Keratinocyte (primary cell): Measurements from ENCODE around the gene MOB3B. TPM values are rescaled to one million over a fixed set of nuclear protein-coding genes. Genes with fewer than 3 reads are reported as not detected.
"Not testable (repeated sequence)": the region's sequence is repeated elsewhere in the genome, so short reads cannot be mapped to it uniquely, and the experiment has no call there.

ENCODE experiments used
- DNase-seq: peaks from one replicate; pipeline ENCODE4 v3.0.0-alpha.2; 2011; ENCODE audit warnings: low read depth, missing footprints, low spot score
- FAIRE-seq: peaks from 2 replicates; lab custom pipeline; 2011; peaks lifted over from hg19 to GRCh38; lab: Jason Lieb, UNC
- H2AFZ ChIP-seq: 2 replicates; pipeline ENCODE4 v1.6.0; 2012; ENCODE audit warnings: low read length, control low read depth, inconsistent platforms; ENCODE audit not compliant: control insufficient read depth
- H3K27ac ChIP-seq: 2 replicates; pipeline ENCODE4 v1.5.1; 2011; ENCODE audit warnings: low read length; ENCODE audit not compliant: control insufficient read depth, insufficient read depth
- H3K27me3 ChIP-seq: 3 replicates; pipeline ENCODE4 v1.6.0; 2011; ENCODE audit warnings: low read length; ENCODE audit not compliant: control insufficient read depth, insufficient read depth; ENCODE audit errors: extremely low read depth
- H3K36me3 ChIP-seq, 2 experiments: 2 replicates in 1 of 2; 3 replicates in 1 of 2; pipeline ENCODE4 v1.5.1; 2011; ENCODE audit warnings: low read length in 2 of 2, mild to moderate bottlenecking in 1 of 2; ENCODE audit not compliant: control insufficient read depth in 2 of 2, insufficient read depth in 2 of 2; ENCODE audit errors: extremely low read depth in 1 of 2
- H3K4me1 ChIP-seq: 3 replicates; pipeline ENCODE4 v1.5.1; 2011; ENCODE audit warnings: low read length; ENCODE audit not compliant: control insufficient read depth, insufficient read depth; ENCODE audit errors: extremely low read depth
- H3K4me2 ChIP-seq: 3 replicates; pipeline ENCODE4 v1.6.0; 2011; ENCODE audit warnings: low read depth, low read length; ENCODE audit not compliant: control insufficient read depth, insufficient read depth; ENCODE audit errors: extremely low read depth
- H3K4me3 ChIP-seq, 3 experiments: fragments of 200-600 bp in 1 of 3; sonication (generic) in 1 of 3; 2 replicates in 2 of 3; 3 replicates in 1 of 3; pipeline ENCODE4 v1.5.1; 2011 to 2016; ENCODE audit warnings: low read length in 3 of 3, mild to moderate bottlenecking in 3 of 3, control low read depth in 2 of 3, inconsistent platforms in 1 of 3, low read depth in 1 of 3, mixed read lengths in 1 of 3, mixed run types in 1 of 3, moderate library complexity in 1 of 3; ENCODE audit not compliant: control insufficient read depth in 2 of 3, insufficient read depth in 2 of 3; ENCODE audit errors: extremely low read depth in 1 of 3
- H3K79me2 ChIP-seq: 2 replicates; pipeline ENCODE4 v1.6.0; 2012; ENCODE audit warnings: low read length; ENCODE audit not compliant: control insufficient read depth, insufficient read depth
- H3K9ac ChIP-seq: 3 replicates; pipeline ENCODE4 v1.6.0; 2011; ENCODE audit warnings: low read length; ENCODE audit not compliant: control insufficient read depth, insufficient read depth; ENCODE audit errors: extremely low read depth
- H3K9me1 ChIP-seq: 3 replicates; pipeline ENCODE4 v1.6.0; 2011; ENCODE audit warnings: low read length; ENCODE audit not compliant: control insufficient read depth, insufficient read depth; ENCODE audit errors: extremely low read depth
- H3K9me3 ChIP-seq: 2 replicates; pipeline ENCODE4 v1.5.1; 2012; ENCODE audit warnings: low read depth, low read length; ENCODE audit not compliant: control insufficient read depth
- H4K20me1 ChIP-seq: 3 replicates; pipeline ENCODE4 v1.6.0; 2011; ENCODE audit warnings: low read length; ENCODE audit not compliant: control insufficient read depth, insufficient read depth; ENCODE audit errors: extremely low read depth
- CTCF ChIP-seq, 3 experiments: IDR thresholded peaks in 1 of 3; conservative IDR thresholded peaks in 1 of 3; optimal IDR thresholded peaks in 1 of 3; 2 replicates in 2 of 3; 3 replicates in 1 of 3; pipeline versions ENCODE3 to v1.5.1; 2011; ENCODE audit warnings: low read length in 3 of 3, mild to moderate bottlenecking in 3 of 3, moderate library complexity in 2 of 3, control low read depth in 1 of 3, inconsistent platforms in 1 of 3; ENCODE audit not compliant: insufficient read depth in 2 of 3; ENCODE audit errors: extremely low read depth in 1 of 3
- EZH2 ChIP-seq: IDR thresholded peaks from one replicate; pipeline ENCODE4 v1.6.1; 2012; ENCODE audit warnings: inconsistent platforms, mild to moderate bottlenecking, low read length, moderate library complexity
- dilution Hi-C: fragments of 300-500 bp; cut with MboI; formaldehyde crosslinking; loops from one replicate; pipeline ENCODE4 v1.7.0; 2020; ENCODE audit warnings: low sequenced_read_pairs; ENCODE audit not compliant: extremely low pct_ligation_motif_present
- polyA plus RNA-seq, 5 experiments: library from polyadenylated mRNA; depleted of rRNA in 3 of 5; stranded (reverse) in 3 of 5; stranded (forward) in 1 of 5; unstranded in 1 of 5; fragments of >200 nt; gene quantifications; 1 replicate in 1 of 5; 2 replicates in 3 of 5; 3 replicates in 1 of 5; pipeline versions ENCODE4 v1.2.1 to v1.2.3, GENCODE V29; 2011 to 2012; ENCODE audit warnings: missing spikeins in 2 of 5, low read depth in 1 of 5, low replicate concordance in 1 of 5

The MOB3B gene
- polyA plus RNA-seq, 1 donor (not counting 4 experiments of a cell fraction or from before 2014, with no cell fraction given) = 35.3 TPM

DNA sequence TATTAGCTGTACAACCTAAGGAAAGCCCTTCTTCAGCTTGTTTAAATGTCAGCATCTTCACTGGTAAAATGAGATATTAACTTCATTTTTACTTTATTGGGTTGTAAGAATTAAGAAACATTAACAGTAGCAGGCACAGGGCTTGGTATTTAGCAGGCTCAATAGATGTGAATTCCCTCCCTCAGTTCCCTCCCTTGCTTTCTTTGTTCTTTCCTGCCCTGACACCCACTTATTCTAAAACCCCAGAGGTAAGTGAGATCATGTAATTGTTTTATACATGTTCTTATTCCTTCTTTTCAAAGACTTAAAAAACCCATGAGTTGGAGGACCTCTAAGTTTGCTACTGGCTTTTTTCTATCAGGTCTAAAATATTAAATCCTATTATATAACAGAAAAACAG is 78.9 kb downstream of the MOB3B start:
- dilution Hi-C loops = no loop called here
- H3K79me2 ChIP-seq = peaks cover 51% of the 10 kb centered on the region
- FAIRE-seq = no peak

DNA sequence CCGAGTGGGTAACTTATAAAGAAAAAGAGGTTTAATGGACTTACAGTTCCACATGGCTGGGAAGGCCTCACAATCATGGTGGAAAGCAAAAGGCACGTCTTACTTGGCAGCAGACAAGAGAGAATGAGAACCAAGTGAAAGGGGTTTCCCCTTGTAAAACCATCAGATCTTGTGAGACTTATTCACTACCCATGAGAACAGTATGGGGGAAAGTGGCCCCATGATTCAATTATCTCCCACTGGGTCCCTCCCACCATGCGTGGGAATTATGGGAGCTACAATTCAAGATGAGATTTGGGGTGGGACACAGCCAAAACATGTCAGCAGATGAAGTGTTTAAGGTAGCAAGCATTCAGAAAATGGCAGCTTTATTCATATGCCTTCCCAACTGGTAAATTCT is 81.3 kb downstream of the MOB3B start:
- H3K4me3 ChIP-seq, H3K9me3 ChIP-seq, H2AFZ ChIP-seq, H4K20me1 ChIP-seq, H3K4me2 ChIP-seq, H3K9me1 ChIP-seq, dilution Hi-C loops, DNase-seq, H3K36me3 ChIP-seq, H3K27me3 ChIP-seq, H3K27ac ChIP-seq, FAIRE-seq, H3K9ac ChIP-seq: not testable (repeated sequence)
- Histone ChIP-seq H3K4me1 (peaks cover 21% of the 10 kb centered on the region), H3K79me2 (peaks cover 56% of the 10 kb centered on the region)

More for the DNA sequence above, 78.9 kb downstream of the MOB3B start:
- no peak overlapping the region for H2AFZ ChIP-seq
- no peak overlapping the region for H3K4me3 ChIP-seq
- H3K4me2 ChIP-seq = no peak overlapping the region
- TF ChIP-seq EZH2 (no peak), CTCF (optimal IDR thresholded peaks at IDR 0.05 in 1 of 3, IDR thresholded peaks at IDR 0.05 in 1 of 3, conservative IDR thresholded peaks at IDR 0.05 in 1 of 3; ENCODE audit: extremely low read depth in 1 of 3, insufficient read depth in 2 of 3, low read length in 3 of 3) (no peak)
- H3K27ac ChIP-seq = no peak overlapping the region
- H3K27me3 ChIP-seq = no peaks in the 10 kb centered on the region
- peaks cover 0 to 2% of the 10 kb centered on the region in 2 experiments for H3K36me3 ChIP-seq
- no peak overlapping the region for H3K9ac ChIP-seq
- DNase-seq = no peak
- H3K9me1 ChIP-seq = no peaks in the 10 kb centered on the region
- H3K4me1 ChIP-seq = peaks cover 37% of the 10 kb centered on the region
- no peaks in the 10 kb centered on the region for H3K9me3 ChIP-seq
- H4K20me1 ChIP-seq = no peaks in the 10 kb centered on the region

GRCh38 chr9:27447031-27447683 is 82.5 kb downstream of the MOB3B start:
- Histone ChIP-seq H3K27me3 (no peaks in the 10 kb centered on the region), H3K27ac (no peak overlapping the region), H3K9ac (no peak overlapping the region), H2AFZ (no peak overlapping the region), H4K20me1 (no peaks in the 10 kb centered on the region), H3K4me2 (no peak overlapping the region), H3K4me3 (no peak overlapping the region), H3K4me1 (peaks cover 23% of the 10 kb centered on the region), H3K9me1 (no peaks in the 10 kb centered on the region), H3K9me3 (no peaks in the 10 kb centered on the region), H3K36me3 (peaks cover 0 to 2% of the 10 kb centered on the region in 2 experiments), H3K79me2 (peaks cover 58% of the 10 kb centered on the region)
- no peak for DNase-seq
- TF ChIP-seq EZH2 (no peak), CTCF (optimal IDR thresholded peaks at IDR 0.05 in 1 of 3, IDR thresholded peaks at IDR 0.05 in 1 of 3, conservative IDR thresholded peaks at IDR 0.05 in 1 of 3; ENCODE audit: extremely low read depth in 1 of 3, insufficient read depth in 2 of 3, low read length in 3 of 3) (peak in 1 of 3 experiments; percentile 8)
- dilution Hi-C loops = no loop called here
- no peak for FAIRE-seq
